ENCODE measurements around the gene VSTM2B. TPM values are rescaled to one million over a fixed set of nuclear protein-coding genes. Genes with fewer than 3 reads are reported as not detected.

Gene VSTM2B
- total and polyA plus RNA-seq, 2 of the 13 experiments (the other 11 are each of a cell fraction or from before 2014, with no cell fraction given), result not detected

DNA sequence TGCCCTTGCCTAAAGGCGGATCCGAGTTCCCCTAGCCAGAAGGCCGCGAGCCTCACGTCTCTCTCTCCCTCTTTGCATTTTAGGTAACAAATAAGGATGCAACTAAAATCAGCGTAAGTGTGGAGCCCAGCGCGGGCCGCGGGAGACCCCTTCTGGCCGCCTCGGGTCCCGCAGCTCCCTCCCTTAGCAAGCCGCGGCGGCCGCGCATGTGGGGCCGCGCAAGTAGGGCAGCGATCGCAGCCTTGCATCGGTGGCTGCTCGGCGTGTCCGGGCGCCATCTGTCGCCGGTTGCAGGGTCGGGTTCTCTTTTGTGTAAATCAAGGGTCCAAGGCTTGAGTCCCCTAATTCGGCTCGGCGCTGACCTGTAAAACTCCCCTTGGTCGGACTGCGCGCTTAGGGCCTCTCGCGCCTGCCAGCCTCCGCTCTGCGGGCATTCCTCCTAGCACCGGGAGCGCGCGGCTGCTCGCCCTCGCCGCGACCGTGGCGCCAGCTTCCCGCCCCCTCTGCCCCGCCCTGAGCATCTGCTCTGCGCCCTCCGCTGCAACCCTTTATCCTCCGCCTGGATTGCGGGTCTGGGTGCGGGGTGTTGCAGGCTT is 2.7 kb downstream of the VSTM2B start (continued):
- no peak for TF ChIP-seq ZNF572 (CRISPR knock-in tag; IDR thresholded peaks at IDR 0.05)
- no peak for TF ChIP-seq FOSL2 (CRISPR knock-in tag; IDR thresholded peaks at IDR 0.05)
- TF ChIP-seq, protein P1, sequence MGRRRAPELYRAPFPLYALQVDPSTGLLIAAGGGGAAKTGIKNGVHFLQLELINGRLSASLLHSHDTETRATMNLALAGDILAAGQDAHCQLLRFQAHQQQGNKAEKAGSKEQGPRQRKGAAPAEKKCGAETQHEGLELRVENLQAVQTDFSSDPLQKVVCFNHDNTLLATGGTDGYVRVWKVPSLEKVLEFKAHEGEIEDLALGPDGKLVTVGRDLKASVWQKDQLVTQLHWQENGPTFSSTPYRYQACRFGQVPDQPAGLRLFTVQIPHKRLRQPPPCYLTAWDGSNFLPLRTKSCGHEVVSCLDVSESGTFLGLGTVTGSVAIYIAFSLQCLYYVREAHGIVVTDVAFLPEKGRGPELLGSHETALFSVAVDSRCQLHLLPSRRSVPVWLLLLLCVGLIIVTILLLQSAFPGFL (CRISPR knock-in tag; IDR thresholded peaks at IDR 0.05), result no peak
- TF ChIP-seq, protein P2, sequence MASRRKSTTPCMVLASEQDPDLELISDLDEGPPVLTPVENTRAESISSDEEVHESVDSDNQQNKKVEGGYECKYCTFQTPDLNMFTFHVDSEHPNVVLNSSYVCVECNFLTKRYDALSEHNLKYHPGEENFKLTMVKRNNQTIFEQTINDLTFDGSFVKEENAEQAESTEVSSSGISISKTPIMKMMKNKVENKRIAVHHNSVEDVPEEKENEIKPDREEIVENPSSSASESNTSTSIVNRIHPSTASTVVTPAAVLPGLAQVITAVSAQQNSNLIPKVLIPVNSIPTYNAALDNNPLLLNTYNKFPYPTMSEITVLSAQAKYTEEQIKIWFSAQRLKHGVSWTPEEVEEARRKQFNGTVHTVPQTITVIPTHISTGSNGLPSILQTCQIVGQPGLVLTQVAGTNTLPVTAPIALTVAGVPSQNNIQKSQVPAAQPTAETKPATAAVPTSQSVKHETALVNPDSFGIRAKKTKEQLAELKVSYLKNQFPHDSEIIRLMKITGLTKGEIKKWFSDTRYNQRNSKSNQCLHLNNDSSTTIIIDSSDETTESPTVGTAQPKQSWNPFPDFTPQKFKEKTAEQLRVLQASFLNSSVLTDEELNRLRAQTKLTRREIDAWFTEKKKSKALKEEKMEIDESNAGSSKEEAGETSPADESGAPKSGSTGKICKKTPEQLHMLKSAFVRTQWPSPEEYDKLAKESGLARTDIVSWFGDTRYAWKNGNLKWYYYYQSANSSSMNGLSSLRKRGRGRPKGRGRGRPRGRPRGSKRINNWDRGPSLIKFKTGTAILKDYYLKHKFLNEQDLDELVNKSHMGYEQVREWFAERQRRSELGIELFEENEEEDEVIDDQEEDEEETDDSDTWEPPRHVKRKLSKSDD (CRISPR knock-in tag; IDR thresholded peaks at IDR 0.05; ENCODE audit: low read depth), result no peak
- TF ChIP-seq, protein P3, sequence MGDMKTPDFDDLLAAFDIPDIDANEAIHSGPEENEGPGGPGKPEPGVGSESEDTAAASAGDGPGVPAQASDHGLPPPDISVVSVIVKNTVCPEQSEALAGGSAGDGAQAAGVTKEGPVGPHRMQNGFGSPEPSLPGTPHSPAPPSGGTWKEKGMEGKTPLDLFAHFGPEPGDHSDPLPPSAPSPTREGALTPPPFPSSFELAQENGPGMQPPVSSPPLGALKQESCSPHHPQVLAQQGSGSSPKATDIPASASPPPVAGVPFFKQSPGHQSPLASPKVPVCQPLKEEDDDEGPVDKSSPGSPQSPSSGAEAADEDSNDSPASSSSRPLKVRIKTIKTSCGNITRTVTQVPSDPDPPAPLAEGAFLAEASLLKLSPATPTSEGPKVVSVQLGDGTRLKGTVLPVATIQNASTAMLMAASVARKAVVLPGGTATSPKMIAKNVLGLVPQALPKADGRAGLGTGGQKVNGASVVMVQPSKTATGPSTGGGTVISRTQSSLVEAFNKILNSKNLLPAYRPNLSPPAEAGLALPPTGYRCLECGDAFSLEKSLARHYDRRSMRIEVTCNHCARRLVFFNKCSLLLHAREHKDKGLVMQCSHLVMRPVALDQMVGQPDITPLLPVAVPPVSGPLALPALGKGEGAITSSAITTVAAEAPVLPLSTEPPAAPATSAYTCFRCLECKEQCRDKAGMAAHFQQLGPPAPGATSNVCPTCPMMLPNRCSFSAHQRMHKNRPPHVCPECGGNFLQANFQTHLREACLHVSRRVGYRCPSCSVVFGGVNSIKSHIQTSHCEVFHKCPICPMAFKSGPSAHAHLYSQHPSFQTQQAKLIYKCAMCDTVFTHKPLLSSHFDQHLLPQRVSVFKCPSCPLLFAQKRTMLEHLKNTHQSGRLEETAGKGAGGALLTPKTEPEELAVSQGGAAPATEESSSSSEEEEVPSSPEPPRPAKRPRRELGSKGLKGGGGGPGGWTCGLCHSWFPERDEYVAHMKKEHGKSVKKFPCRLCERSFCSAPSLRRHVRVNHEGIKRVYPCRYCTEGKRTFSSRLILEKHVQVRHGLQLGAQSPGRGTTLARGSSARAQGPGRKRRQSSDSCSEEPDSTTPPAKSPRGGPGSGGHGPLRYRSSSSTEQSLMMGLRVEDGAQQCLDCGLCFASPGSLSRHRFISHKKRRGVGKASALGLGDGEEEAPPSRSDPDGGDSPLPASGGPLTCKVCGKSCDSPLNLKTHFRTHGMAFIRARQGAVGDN (CRISPR knock-in tag; IDR thresholded peaks at IDR 0.05), result peak; percentile 35; the same call in 1 of the 2 replicates
- no peak for TF ChIP-seq KAT2B (IDR thresholded peaks at IDR 0.05; ENCODE audit: borderline replicate concordance, low read depth, low read length)
- 0 out of 2 replicates have a peak, but pooled peaks have one; percentile 12 for TF ChIP-seq ZBTB7B (CRISPR knock-in tag; IDR thresholded peaks at IDR 0.05)
- TF ChIP-seq SP4 (CRISPR knock-in tag; IDR thresholded peaks at IDR 0.05), result no peak
- no peak for TF ChIP-seq HDAC2 (CRISPR knock-in tag; IDR thresholded peaks at IDR 0.05)
- no peak for TF ChIP-seq ZNF20 (CRISPR knock-in tag; IDR thresholded peaks at IDR 0.05)
- TF ChIP-seq, protein P4, sequence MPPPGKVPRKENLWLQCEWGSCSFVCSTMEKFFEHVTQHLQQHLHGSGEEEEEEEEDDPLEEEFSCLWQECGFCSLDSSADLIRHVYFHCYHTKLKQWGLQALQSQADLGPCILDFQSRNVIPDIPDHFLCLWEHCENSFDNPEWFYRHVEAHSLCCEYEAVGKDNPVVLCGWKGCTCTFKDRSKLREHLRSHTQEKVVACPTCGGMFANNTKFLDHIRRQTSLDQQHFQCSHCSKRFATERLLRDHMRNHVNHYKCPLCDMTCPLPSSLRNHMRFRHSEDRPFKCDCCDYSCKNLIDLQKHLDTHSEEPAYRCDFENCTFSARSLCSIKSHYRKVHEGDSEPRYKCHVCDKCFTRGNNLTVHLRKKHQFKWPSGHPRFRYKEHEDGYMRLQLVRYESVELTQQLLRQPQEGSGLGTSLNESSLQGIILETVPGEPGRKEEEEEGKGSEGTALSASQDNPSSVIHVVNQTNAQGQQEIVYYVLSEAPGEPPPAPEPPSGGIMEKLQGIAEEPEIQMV (CRISPR knock-in tag; IDR thresholded peaks at IDR 0.05; ENCODE audit: low read depth), result no peak
- no peak for TF ChIP-seq NFYC (CRISPR knock-in tag; IDR thresholded peaks at IDR 0.05)
- peak; percentile 70 for TF ChIP-seq STAG1 (CRISPR knock-in tag; IDR thresholded peaks at IDR 0.05)
- TF ChIP-seq ZNF367 (CRISPR knock-in tag; IDR thresholded peaks at IDR 0.05; ENCODE audit: borderline replicate concordance), result no peak
- TF ChIP-seq, protein P5, sequence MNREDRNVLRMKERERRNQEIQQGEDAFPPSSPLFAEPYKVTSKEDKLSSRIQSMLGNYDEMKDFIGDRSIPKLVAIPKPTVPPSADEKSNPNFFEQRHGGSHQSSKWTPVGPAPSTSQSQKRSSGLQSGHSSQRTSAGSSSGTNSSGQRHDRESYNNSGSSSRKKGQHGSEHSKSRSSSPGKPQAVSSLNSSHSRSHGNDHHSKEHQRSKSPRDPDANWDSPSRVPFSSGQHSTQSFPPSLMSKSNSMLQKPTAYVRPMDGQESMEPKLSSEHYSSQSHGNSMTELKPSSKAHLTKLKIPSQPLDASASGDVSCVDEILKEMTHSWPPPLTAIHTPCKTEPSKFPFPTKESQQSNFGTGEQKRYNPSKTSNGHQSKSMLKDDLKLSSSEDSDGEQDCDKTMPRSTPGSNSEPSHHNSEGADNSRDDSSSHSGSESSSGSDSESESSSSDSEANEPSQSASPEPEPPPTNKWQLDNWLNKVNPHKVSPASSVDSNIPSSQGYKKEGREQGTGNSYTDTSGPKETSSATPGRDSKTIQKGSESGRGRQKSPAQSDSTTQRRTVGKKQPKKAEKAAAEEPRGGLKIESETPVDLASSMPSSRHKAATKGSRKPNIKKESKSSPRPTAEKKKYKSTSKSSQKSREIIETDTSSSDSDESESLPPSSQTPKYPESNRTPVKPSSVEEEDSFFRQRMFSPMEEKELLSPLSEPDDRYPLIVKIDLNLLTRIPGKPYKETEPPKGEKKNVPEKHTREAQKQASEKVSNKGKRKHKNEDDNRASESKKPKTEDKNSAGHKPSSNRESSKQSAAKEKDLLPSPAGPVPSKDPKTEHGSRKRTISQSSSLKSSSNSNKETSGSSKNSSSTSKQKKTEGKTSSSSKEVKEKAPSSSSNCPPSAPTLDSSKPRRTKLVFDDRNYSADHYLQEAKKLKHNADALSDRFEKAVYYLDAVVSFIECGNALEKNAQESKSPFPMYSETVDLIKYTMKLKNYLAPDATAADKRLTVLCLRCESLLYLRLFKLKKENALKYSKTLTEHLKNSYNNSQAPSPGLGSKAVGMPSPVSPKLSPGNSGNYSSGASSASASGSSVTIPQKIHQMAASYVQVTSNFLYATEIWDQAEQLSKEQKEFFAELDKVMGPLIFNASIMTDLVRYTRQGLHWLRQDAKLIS (CRISPR knock-in tag; IDR thresholded peaks at IDR 0.05), result no peak
- TF ChIP-seq ESRRA (CRISPR knock-in tag; IDR thresholded peaks at IDR 0.05; ENCODE audit: low read depth), result no peak
- no peak for TF ChIP-seq TMF1 (CRISPR knock-in tag; IDR thresholded peaks at IDR 0.05; ENCODE audit: low read depth)
